IPS-18c (cell line): ENCODE data around the gene STAT5B.
"Not testable (repeated sequence)": the region's sequence is repeated elsewhere in the genome, so short reads cannot be mapped to it uniquely, and the experiment has no call there.

Experiments
- H3K4me3 ChIP-seq: 2 replicates; pipeline ENCODE4 v1.7.0; 2013; ENCODE audit warnings: low read depth, mild to moderate bottlenecking, low read length, moderate library complexity; ENCODE audit not compliant: insufficient read depth
- H3K9me3 ChIP-seq: one replicate; pipeline ENCODE4 v1.6.1; 2013; ENCODE audit warnings: mild to moderate bottlenecking, low read length, moderate library complexity; ENCODE audit not compliant: control insufficient read depth, insufficient read depth

The STAT5B gene

DNA sequence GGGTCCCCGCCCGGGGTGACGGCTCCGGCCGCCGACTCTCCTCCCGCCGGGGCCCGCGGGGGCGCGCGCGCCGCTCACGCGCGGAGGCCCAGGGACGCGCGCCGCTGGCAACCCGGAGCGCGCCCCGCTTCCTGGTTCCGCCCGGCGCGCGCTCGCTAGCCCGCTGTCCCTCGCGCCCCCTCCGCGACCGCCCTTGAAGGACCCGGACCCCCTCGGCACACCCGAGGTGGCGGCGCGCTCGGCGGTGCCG, at the start of gene STAT5B:
STAT5B (minus strand) TSS at position 33 of the 250 bp plus-strand sequence. CDS start 44,264 bp downstream, outside the sequence.
- H3K4me3 ChIP-seq = peak within 1 kb of the TSS; percentile 77

DNA sequence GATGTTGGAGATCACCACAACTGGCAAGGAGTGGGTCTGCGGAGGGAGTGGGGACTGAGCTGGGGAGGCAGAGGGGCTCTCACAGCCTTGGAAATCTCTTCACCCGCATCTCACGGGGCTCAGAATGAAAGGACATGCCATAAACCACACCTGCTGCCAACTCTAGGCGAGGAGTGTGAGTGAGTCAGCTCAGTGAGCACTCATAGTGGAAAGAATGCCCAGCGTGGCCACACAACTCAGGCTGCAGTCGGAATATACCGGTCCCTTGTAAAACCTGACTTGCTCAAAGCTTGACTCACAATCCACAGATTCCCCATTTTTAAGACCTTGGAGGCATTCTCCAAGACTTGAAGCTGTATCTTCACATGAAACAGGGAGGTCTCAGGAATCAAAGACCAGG, 48.8 kb upstream of the STAT5B start:
- Histone ChIP-seq H3K4me3 (no peak overlapping the region), H3K9me3 (no peaks in the 10 kb centered on the region)

More for the DNA sequence above, at the start of gene STAT5B:
- peaks cover 2% of the 10 kb centered on the region for H3K9me3 ChIP-seq

DNA sequence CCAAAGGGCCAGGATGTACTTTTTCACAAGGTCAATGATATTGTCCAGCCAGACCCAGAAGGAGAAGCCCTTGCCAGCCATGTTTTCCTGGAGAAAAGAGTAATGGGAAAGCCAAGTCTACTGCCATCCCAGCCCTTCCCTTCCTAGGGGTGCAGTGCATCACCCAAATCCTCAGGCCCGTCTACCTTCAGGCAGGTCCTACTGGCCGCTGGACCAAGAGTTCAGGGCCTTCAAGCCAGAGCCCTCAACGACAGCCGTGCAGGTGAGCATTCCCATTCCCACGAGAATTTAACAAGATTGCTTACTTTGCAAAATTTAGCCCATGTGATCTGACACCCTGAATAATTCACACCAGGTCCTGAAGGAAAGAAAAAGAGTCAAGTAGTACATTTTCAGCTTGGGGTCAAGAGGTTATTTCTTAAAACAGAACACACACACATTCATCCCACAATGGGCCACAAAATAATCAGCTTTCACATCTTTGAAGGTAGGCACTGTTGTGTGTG, 47.1 kb upstream of the STAT5B start:
- Histone ChIP-seq H3K9me3 (no peaks in the 10 kb centered on the region), H3K4me3 (no peak overlapping the region)

DNA sequence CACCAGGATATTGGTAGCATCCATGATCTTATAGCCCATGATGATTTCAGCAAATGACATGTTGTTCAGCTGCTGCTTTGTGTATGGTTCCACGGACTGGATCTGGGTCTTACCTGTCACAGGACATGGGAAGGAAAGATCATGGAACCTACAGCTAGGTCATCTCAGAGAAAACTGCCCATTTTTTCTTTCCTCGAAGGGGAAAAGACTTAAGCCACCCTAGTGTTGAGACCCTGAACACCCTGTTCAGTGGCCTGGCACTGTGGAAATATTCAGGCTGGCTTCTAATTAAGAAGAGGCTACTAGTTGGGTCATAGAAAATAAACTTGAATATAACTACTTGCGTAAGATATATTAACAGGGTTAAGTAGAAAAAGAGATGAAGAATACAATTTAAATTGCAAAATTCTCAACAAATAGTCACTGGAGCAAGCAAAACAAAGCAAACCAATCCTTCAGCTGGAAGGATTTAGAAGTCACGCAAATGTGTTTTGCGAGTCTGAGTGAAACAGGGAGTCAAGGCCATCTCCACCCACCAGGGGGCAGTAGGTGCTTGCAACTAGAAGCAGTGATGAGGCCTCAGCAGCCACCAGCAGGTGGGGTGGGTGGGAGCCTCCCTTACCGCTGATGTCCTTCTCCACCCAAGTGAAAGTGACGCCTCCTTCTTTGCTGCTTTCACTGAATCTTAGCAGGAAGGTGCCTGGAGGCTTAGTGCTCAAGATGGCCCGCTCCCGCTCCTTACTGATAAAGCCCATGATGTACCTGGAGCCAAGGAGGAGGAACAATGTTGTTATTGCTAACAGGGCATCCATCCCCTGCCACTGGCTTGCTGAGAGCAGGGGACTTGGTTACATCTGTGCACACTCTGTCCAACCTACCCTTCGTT, 46.4 kb upstream of the STAT5B start:
- H3K4me3 ChIP-seq = no peak overlapping the region

DNA sequence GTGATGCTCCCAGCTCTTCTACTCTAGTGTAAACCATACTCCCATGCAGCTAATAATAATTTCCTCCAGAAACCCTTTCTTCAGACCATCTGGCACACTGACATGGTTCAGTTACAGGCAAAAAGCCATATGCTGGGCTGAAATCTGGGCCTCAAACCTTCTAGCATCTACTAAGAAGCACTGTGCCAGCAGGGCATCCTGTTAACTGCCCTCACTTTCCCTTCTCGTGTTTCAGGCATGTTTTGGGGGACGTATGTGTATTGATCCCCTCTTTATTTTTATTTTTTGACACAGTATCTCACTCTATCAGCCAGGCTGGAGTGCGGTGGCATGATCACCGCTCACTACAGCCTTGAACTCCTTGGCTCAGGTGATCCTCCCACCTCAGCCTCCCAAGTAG, 45.4 kb upstream of the STAT5B start:
- H3K9me3 ChIP-seq = no peaks in the 10 kb centered on the region
- no peak overlapping the region for H3K4me3 ChIP-seq

More for the DNA sequence above, 46.4 kb upstream of the STAT5B start:
- no peaks in the 10 kb centered on the region for H3K9me3 ChIP-seq

DNA sequence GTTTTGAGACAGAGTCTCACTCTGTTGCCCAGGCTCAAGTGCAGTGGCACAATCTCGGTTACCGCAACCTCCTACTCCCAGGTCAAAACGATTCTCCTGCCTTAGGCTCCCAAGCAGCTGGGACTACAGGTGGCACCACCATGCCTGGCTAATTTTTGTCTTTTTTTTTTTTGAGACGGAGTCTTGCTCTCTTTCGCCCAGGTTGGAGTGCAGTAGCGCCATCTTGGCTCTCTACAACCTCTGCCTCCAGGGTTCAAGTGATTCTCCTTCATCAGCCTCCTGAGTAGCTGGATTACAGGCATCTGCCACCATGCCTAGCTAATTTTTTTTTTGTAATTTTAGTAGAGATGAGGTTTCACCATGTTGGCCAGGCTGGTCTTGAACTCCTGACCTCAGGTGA, 41.8 kb upstream of the STAT5B start:
- not testable (repeated sequence) for H3K9me3 ChIP-seq, H3K4me3 ChIP-seq

DNA sequence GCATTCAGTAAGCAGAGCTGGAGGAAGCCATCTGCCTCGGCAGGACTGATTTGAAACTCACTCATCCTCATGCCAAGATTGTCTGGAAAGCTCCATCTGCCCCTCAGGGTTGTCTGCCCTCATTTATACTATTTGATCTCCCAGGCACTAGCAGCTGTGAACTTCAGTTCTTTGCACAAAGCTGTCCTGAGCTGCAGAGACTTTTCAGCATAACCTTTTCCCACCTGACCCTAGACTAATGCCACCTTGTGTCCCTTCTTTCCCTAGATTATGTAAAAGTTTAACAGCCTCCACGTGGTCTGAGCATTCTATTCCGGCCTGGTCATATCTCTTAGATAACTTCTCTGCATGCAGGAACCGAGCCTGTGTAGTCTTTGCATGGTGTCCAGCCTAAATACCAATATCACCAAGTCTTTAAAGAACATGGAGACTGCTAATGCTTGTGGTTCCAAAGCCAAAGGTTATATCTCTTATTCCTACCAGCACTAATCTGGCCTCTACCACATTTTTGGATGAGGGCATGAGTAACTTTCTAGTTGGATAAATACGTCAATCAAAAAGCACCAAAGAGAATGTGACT, 41.2 kb upstream of the STAT5B start:
- H3K4me3 ChIP-seq = no peak overlapping the region
- no peaks in the 10 kb centered on the region for H3K9me3 ChIP-seq

DNA sequence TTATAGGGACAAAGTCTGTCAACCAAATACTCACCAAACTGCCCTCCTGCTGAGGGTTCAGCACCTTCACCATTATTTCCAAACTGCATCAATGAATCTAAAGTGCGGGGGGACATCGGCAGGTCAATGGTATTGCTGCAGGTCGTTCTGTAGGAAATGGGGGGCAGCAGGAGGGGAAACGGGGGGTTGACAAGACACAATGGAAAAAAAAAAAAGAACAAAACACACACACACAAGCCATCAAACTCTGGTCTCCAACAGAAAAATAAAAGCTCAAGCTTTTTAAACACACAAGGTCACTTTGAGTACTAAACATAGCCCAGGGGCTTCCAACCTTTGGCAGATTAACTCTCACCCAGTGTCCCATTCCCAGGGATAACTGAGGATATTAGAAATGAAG, 40.6 kb upstream of the STAT5B start:
- Histone ChIP-seq H3K4me3 (no peak overlapping the region), H3K9me3 (no peaks in the 10 kb centered on the region)

DNA sequence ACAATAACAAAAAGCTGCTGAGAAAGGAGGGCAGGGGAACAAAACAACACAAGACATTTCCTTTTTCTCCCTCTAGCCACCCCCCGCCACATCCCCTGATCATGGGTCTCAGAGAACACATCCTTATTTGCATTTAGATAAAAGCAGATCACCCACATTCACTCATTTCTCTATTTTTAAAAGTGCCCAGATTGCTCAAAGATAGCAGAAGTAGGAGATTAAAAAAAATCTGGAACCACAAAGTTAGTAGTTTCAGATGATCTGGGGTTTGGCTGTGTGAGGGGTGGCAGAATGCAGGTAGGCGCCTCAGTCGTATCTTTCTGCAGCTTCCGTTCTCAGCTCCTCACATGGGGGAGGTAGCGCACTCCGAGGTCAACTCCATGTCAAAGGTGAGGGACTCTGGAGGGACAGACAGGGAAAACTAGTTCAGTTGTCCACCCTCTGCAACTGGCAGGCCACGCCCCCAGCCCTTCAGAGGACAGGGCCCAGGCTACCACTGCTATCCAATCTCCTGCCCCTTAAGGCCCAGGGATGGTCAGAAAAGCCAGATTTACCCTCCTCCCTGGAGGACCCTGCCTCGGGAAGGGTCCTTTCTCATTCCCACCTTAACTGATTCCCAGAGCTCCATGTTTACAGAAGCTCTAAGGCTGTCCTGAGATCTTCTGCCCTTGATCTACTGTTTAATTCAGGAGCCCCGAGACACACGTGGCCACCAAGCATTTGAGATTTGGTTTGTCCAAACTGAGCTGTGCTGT, 39.4 kb upstream of the STAT5B start:
- no peaks in the 10 kb centered on the region for H3K9me3 ChIP-seq

DNA sequence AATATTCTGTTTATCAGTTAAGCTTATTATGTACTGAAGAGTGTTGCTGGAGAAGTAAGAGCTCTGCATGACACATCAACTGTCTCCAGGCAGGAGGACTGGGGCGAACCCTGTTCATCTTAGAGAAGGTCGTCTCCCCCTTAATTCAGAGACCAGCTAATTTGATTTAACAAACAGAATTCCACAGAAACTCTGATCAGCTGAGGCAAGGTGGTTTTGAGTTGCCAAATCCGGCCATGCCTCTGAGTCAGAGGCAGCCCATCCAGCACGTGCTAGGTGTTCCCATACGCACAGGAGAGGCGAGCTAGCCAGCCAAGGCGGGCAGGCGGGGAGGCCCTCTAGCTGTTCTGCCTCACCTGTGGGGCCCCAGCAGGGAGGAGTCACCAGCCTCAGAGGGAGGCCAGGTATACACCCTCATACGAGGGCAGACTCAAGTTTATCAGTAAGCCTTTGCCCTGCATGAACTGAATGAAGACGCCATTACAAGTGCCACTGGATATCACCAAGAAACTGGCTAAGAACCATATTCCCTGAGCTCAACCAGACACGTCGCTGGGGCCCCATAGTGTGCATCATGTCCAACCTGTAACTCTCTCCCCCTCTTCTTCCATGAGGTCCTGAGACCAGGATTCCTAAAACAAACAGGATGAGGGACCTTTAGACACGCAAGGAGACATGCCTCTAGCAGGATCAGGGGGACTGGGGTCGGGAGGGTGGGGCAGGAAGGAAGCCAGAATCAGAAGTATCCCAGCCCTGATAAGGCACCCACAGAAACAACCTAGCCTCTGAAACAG, 37.8 kb upstream of the STAT5B start:
- Histone ChIP-seq H3K4me3 (no peak overlapping the region), H3K9me3 (no peaks in the 10 kb centered on the region)

More for the DNA sequence above, 39.4 kb upstream of the STAT5B start:
- no peak overlapping the region for H3K4me3 ChIP-seq

DNA sequence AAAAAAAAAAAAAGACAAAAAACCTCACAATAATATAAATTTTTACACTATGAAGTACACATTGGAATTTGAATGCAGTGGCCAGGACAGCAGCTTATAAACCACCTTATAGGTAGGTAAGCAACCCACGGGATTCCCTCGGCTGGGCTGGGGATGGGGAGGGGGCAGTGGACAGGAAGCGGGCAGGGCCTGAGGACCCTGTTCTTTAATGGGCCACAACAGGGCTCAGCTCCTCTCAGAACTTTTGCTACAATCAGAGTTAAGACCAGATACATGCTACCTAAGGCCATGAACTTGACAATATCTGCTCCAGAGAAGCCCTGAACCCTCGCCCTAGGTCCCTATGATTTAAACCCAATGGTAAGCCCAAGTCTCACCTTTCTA, 37.2 kb upstream of the STAT5B start:
- no peaks in the 10 kb centered on the region for H3K9me3 ChIP-seq
- no peak overlapping the region for H3K4me3 ChIP-seq

DNA sequence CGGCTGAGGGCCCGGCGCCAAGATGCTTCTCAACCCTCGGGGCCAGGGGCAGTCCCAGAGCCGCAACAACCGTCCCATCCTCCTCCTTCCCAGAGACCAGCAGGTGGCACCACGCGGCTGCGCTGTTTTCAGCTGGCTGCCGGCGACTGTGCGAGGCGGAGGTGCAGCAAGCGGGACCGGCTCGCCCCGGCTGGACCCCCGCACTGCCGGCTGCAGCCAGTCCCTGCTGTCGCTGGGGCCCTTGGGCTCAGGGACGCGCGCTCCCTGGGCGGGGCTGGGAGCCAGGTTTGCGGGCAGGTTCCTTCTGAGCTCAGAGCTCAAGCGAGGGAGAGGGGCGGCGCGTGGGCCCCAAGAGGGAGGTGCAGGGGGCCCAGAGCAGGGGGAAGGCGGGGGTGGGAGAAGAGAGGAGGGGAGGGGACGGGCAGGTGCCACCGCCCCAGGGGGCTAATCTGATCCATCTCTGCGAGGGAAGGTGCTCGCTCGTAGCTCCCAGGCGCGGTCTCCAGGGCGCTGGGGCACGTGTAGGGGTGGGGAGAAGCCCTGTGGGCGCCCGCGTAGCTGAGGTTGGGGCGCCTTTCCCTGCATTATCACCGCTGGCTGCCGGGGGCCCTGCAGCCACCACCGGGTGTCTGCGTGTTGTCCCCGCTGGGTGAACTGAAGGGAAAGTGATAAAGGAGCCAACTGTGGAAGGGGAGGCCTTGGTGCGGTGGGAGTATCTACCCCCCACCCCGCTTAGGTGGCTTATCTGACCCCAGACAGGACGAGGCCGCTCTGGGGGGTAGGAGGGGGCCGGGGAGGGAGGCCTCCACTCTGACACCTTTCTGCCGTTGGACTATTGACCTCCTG, 36.3 kb upstream of the STAT5B start:
- Histone ChIP-seq H3K9me3 (no peaks in the 10 kb centered on the region), H3K4me3 (no peak overlapping the region; the same call in 1 of the 2 replicates)

DNA sequence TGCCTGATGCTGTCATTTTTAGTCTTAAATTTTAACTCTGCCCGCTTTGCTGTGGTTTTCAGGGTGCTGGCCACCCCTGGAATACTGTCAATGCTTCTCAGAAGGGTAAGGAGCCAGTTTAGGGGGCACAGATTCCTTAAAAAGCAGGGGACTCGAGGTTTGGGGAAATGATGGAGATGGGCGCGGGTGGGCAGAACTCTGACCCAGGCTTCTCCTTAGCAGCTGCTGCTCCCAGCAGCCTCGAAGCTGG, 35.8 kb upstream of the STAT5B start:
- H3K9me3 ChIP-seq = no peaks in the 10 kb centered on the region
- no peak overlapping the region; the same call in 1 of the 2 replicates for H3K4me3 ChIP-seq

DNA sequence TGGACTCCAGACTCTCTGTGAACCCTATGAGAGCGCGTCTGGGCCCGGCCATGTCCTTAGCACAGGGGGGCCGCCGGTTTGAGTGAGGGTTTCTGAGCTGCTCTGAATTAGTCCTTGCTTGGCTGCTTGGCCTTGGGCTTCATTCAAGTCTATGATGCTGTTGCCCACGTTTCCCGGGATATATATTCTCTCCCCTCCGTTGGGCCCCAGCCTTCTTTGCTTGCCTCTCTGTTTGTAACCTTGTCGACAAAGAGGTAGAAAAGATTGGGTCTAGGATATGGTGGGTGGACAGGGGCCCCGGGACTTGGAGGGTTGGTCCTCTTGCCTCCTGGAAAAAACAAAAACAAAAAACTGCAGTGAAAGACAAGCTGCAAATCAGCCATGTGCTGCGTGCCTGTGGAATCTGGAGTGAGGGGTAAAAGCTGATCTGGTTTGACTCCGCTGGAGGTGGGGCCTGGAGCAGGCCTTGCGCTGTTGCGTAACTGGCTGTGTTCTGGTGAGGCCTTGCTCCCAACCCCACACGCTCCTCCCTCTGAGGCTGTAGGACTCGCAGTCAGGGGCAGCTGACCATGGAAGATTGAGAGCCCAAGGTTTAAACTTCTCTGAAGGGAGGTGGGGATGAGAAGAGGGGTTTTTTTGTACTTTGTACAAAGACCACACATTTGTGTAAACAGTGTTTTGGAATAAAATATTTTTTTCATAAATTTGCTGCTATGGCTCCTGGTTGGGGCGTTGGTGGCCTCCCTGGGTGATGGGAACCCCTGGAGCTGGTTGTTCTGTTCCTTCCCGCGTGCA, 35.2 kb upstream of the STAT5B start:
- H3K4me3 ChIP-seq = no peak overlapping the region

DNA sequence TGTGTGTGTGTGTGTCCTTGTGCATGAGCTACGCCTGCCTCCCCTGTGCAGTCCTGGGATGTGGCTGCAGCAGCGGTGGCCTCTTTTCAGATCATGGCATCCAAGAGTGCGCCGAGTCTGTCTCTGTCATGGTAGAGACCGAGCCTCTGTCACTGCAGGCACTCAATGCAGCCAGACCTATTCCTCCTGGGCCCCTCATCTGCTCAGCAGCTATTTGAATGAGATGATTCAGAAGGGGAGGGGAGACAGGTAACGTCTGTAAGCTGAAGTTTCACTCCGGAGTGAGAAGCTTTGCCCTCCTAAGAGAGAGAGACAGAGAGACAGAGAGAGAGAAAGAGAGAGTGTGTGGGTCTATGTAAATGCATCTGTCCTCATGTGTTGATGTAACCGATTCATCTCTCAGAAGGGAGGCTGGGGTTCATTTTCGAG, 34.6 kb upstream of the STAT5B start:
- H3K9me3 ChIP-seq = no peaks in the 10 kb centered on the region
- H3K4me3 ChIP-seq = no peak overlapping the region

More for the DNA sequence above, 35.2 kb upstream of the STAT5B start:
- no peaks in the 10 kb centered on the region for H3K9me3 ChIP-seq
